WTC11 (cell line): ENCODE data around the gene NRAP.

ENCODE experiments used
- ATF1 ChIP-seq: sonication (generic); formaldehyde crosslinking; IDR thresholded peaks from 2 replicates; pipeline ENCODE4 v1.8.1; 2023; ENCODE audit warnings: mild to moderate bottlenecking, moderate library complexity, missing genetic modification reagents
- CREB1 ChIP-seq: sonication (generic); formaldehyde crosslinking; IDR thresholded peaks from 2 replicates; pipeline ENCODE4 v1.8.0; 2023; ENCODE audit warnings: mild to moderate bottlenecking, missing genetic modification reagents
- TF ChIP-seq, protein P1 (sequence below): fragments of 200-600 bp; IDR thresholded peaks from 2 replicates; pipeline ENCODE4 v1.8.0; 2022; ENCODE audit warnings: antibody characterized with exemption
- TF ChIP-seq, protein P2 (sequence below): fragments of 250-450 bp; sonication (Bioruptor Pico); IDR thresholded peaks from 2 replicates; pipeline ENCODE4 v1.9.0; 2021; ENCODE audit warnings: moderate library complexity, mild to moderate bottlenecking, inconsistent platforms, borderline replicate concordance

DNA sequence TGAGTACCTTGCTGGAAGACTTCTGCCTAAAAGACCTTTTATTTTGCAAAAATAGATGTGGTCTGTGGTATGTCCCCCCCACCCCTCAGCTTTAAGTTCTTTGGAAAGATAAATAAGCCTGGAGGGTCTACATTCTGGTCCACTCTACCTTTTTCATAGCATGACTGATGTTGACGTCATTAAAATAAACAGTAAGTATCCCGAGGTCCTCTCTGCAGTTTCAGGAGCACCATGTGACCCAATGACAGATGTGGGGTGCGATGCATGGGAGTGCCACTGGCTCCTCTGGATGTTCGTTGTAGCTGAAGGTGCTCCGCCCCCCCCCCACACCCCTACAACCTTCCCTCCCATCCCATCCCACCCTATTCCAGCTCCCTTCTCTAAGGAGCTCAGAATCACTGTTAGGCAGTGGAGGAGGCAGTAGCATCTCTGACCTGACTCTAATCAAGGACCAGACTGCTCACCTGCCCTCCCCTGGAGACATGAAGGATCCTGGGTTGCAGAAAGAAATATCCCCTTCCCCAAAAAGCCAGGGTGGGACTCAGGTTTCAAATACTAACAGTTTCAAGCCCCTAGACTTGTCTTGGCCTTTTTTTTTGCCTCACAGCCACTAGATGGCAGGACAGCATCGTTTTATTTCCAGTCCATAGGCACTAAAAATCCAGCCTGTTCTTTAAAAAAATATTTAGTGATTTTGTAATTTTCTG, 40.9 kb upstream of the NRAP start:
- TF ChIP-seq, protein P1, sequence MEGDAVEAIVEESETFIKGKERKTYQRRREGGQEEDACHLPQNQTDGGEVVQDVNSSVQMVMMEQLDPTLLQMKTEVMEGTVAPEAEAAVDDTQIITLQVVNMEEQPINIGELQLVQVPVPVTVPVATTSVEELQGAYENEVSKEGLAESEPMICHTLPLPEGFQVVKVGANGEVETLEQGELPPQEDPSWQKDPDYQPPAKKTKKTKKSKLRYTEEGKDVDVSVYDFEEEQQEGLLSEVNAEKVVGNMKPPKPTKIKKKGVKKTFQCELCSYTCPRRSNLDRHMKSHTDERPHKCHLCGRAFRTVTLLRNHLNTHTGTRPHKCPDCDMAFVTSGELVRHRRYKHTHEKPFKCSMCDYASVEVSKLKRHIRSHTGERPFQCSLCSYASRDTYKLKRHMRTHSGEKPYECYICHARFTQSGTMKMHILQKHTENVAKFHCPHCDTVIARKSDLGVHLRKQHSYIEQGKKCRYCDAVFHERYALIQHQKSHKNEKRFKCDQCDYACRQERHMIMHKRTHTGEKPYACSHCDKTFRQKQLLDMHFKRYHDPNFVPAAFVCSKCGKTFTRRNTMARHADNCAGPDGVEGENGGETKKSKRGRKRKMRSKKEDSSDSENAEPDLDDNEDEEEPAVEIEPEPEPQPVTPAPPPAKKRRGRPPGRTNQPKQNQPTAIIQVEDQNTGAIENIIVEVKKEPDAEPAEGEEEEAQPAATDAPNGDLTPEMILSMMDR: no peak
- TF ChIP-seq CREB1 (CRISPR knock-in tag): no peak
- no peak for TF ChIP-seq ATF1 (CRISPR knock-in tag)
- TF ChIP-seq, protein P2, sequence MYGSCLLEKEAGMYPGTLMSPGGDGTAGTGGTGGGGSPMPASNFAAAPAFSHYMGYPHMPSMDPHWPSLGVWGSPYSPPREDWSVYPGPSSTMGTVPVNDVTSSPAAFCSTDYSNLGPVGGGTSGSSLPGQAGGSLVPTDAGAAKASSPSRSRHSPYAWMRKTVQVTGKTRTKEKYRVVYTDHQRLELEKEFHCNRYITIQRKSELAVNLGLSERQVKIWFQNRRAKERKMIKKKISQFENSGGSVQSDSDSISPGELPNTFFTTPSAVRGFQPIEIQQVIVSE (CRISPR knock-in tag): no peak
